ENCODE results near the gene PLXDC2.

GRCh38 chr10:20110125-20111100 lies 294.2 kb downstream of the PLXDC2 start:
- TF ChIP-seq, protein P1, sequence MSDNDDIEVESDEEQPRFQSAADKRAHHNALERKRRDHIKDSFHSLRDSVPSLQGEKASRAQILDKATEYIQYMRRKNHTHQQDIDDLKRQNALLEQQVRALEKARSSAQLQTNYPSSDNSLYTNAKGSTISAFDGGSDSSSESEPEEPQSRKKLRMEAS (IDR thresholded peaks at IDR 0.05), result no peak
- no peak for TF ChIP-seq SMC3 (IDR thresholded peaks at IDR 0.05)
- TF ChIP-seq, protein P2, sequence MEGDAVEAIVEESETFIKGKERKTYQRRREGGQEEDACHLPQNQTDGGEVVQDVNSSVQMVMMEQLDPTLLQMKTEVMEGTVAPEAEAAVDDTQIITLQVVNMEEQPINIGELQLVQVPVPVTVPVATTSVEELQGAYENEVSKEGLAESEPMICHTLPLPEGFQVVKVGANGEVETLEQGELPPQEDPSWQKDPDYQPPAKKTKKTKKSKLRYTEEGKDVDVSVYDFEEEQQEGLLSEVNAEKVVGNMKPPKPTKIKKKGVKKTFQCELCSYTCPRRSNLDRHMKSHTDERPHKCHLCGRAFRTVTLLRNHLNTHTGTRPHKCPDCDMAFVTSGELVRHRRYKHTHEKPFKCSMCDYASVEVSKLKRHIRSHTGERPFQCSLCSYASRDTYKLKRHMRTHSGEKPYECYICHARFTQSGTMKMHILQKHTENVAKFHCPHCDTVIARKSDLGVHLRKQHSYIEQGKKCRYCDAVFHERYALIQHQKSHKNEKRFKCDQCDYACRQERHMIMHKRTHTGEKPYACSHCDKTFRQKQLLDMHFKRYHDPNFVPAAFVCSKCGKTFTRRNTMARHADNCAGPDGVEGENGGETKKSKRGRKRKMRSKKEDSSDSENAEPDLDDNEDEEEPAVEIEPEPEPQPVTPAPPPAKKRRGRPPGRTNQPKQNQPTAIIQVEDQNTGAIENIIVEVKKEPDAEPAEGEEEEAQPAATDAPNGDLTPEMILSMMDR (IDR thresholded peaks at IDR 0.05), result no peak
- TF ChIP-seq POLR2A (IDR thresholded peaks at IDR 0.05; ENCODE audit: low read length), result no peak
- no peak for TF ChIP-seq E2F6 (IDR thresholded peaks at IDR 0.05; ENCODE audit: borderline replicate concordance, low read depth)
- no peak for TF ChIP-seq EHMT2 (IDR thresholded peaks at IDR 0.05; ENCODE audit: low read depth)
- TF ChIP-seq RFX5 (IDR thresholded peaks at IDR 0.05), result no peak

All from A549 (cell line).